Esophagus muscularis mucosa (tissue), 3 donors: ENCODE results near the gene PEX11B.

Source experiments
- EP300 ChIP-seq: sonication (generic); formaldehyde crosslinking; IDR thresholded peaks from one replicate; pipeline ENCODE4 v1.6.1; 2017; ENCODE audit warnings: antibody characterized with exemption
- TF ChIP-seq, protein P1 (sequence below), 3 experiments: fragments of 200-600 bp in 2 of 3; fragments of 450-650 bp in 1 of 3; sonication (generic) in 2 of 3; IDR thresholded peaks; one replicate each; pipeline ENCODE4 v1.5.1; 2017 to 2019; ENCODE audit warnings: antibody characterized with exemption in 3 of 3, mild to moderate bottlenecking in 2 of 3, moderate library complexity in 1 of 3

GRCh38 chr1:145959333-145959732 lies 40.8 kb upstream of the PEX11B start:
- TF ChIP-seq, protein P1, sequence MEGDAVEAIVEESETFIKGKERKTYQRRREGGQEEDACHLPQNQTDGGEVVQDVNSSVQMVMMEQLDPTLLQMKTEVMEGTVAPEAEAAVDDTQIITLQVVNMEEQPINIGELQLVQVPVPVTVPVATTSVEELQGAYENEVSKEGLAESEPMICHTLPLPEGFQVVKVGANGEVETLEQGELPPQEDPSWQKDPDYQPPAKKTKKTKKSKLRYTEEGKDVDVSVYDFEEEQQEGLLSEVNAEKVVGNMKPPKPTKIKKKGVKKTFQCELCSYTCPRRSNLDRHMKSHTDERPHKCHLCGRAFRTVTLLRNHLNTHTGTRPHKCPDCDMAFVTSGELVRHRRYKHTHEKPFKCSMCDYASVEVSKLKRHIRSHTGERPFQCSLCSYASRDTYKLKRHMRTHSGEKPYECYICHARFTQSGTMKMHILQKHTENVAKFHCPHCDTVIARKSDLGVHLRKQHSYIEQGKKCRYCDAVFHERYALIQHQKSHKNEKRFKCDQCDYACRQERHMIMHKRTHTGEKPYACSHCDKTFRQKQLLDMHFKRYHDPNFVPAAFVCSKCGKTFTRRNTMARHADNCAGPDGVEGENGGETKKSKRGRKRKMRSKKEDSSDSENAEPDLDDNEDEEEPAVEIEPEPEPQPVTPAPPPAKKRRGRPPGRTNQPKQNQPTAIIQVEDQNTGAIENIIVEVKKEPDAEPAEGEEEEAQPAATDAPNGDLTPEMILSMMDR (IDR thresholded peaks at IDR 0.05), result no peak
- no peak for TF ChIP-seq EP300
